H1 (cell line): Measurements from ENCODE around the gene RASGRP1. TPM values are rescaled to one million over a fixed set of nuclear protein-coding genes. Genes with fewer than 3 reads are reported as not detected.

Experiments
- CHD7 ChIP-seq: fragments of 300-600 bp; sonication (generic); IDR thresholded peaks from 2 replicates; pipeline ENCODE4 v1.7.1; 2012; ENCODE audit warnings: low read length, moderate library complexity, mild to moderate bottlenecking, inconsistent platforms; ENCODE audit not compliant: insufficient replicate concordance
- ZNF274 ChIP-seq: IDR thresholded peaks from 2 replicates; pipeline ENCODE4 v1.7.0; 2012; ENCODE audit warnings: low read length, borderline replicate concordance; ENCODE audit errors: extremely low read depth
- polyA plus RNA-seq, 7 experiments: library from polyadenylated mRNA; depleted of rRNA in 3 of 7; stranded (reverse) in 5 of 7; unstranded in 2 of 7; fragments of >200 nt in 5 of 7; fragments of 200-250 nt in 2 of 7; gene quantifications; 1 replicate in 5 of 7; 2 replicates in 1 of 7; 4 replicates in 1 of 7; pipeline versions ENCODE4 v1.2.1 to v1.2.3, GENCODE V29; 2011 to 2013; ENCODE audit warnings: missing spikeins in 2 of 7, mixed read lengths in 2 of 7
- total RNA-seq: library from RNA; stranded (reverse); fragmentation: NEBNext Ultra II Directional; extraction: Animal tissue kit (Norgen Biotek cat#: 25700); gene quantifications from 2 replicates; pipeline ENCODE4 v1.2.1, GENCODE V29; 2021

RASGRP1 gene
- total and polyA plus RNA-seq, 2 of the 8 experiments (the other 6 are each of a cell fraction or from before 2014, with no cell fraction given): 1.1 to 2.1 TPM

DNA sequence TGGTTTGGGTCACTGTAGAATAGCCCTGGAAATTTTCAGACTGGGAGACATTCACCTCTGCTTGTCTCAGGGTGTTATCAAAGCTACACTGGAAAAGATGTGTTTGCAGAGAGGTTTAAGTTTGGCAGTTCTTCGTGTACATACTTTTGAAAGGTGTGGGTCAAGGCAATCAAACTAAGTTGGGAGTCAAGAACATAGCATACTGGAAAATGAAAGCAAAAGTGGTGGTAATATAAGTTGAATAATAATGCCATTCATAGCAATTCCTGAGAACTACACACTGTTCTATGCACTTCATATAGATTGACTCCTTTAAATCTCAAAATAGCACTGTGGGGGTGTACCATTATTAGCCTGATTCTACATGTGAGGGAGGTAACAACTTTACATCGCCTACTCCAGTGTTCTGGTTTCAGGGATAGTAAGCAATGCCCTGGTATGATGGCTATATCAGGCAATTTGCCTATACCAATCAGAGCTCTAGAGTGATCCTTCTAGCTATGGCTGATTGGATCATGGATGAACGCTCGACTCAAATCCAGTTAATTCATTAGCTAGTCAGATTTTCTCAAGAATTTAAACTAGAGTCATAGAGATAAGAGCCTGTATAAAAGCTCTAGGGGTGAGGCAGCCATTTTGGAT is 44.6 kb upstream of the RASGRP1 start (continued):
- TF ChIP-seq CHD7 (no peak), ZNF274 (no peak)
